Measurements from ENCODE around the gene PDE3A.
"Not testable (repeated sequence)": the region's sequence is repeated elsewhere in the genome, so short reads cannot be mapped to it uniquely, and the experiment has no call there.

Gene PDE3A

GRCh38 chr12:20372326-20373096 lies 4.2 kb downstream of the PDE3A start:
- no peak for DNase-seq (ENCODE audit: low read depth, low spot score)

GRCh38 chr12:20374795-20375194 lies 6.5 kb downstream of the PDE3A start:
- no peak for DNase-seq (ENCODE audit: low read depth, low spot score)

GRCh38 chr12:20375560-20375959 lies 7.2 kb downstream of the PDE3A start:
- DNase-seq (ENCODE audit: low read depth, low spot score): no peak

- no peak for DNase-seq (ENCODE audit: low read depth, low spot score)
These were observed 8.6 kb downstream of the PDE3A start for GRCh38 chr12:20376984-20377383.

GRCh38 chr12:20377750-20378149 lies 9.4 kb downstream of the PDE3A start:
- no peak for DNase-seq (ENCODE audit: low read depth, low spot score)

DNA sequence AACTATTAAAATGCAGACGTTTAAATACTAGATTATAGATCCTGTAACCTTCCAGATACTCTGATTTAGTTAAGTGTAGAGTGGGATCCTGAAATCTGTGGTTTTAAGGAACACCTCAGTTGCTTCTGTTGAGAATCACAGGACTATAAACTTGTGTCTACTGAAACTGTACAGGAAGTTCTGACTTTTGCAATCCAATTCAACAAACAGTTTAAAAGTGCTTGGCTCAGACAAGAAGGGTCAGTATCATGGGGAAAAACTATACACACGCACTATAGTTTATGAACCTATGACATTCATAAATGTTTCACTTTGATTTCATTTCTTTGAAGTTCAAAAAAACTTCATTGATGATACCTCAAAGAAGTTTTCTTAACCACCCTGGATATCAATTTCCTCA lies 13.8 kb downstream of the PDE3A start:
- no peak for DNase-seq (ENCODE audit: low read depth, low spot score)

- DNase-seq (ENCODE audit: low read depth, low spot score): no peak
These were observed 15.3 kb downstream of the PDE3A start for GRCh38 chr12:20383612-20384011.

GRCh38 chr12:20384836-20385235 lies 16.5 kb downstream of the PDE3A start:
- DNase-seq (ENCODE audit: low read depth, low spot score): not testable (repeated sequence)

DNA sequence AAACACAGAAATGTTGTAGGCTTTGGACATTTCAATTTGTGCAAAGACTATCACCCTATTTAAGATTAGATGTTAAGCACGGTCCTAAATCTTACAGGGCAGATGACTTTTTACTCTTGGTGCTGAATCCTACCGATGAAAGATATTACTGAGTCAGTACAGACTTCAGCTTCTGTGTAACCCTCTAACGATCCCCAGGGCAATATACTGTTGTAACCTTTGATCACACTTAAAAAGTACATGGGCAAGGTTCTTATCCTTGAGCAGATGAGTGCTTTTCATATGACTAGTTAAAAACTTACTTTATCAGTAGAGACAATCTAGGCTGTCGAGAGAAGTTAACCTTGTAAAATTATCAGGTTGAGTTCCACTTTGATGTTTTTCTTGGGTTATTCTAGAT lies 22.5 kb downstream of the PDE3A start:
- no peak for DNase-seq (ENCODE audit: low read depth, low spot score)

GRCh38 chr12:20392339-20392738 lies 24.0 kb downstream of the PDE3A start:
- no peak for DNase-seq (ENCODE audit: low read depth, low spot score)

- DNase-seq (ENCODE audit: low read depth, low spot score): no peak
These were observed 25.4 kb downstream of the PDE3A start for GRCh38 chr12:20393707-20394106.

GRCh38 chr12:20395791-20396550 lies 27.6 kb downstream of the PDE3A start:
- no peak for DNase-seq (ENCODE audit: low read depth, low spot score)

DNA sequence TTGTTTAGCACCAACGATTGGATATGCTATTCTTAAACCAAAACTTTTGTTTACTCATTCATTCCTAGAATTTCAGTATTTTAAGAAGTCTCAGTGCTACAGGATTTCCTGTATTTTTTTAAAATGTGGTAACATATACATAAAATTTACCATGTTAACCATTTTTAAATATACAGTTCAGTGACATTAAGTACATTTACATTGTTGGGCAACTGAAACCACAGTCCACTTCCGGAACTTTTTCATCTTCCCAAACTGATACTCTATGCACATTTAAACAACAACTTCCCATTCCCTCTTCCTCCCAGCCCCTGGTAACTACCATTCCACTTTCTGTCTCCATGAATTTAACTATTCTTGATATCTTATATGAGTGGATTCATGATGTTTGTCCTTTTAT lies 30.3 kb downstream of the PDE3A start:
- no peak for DNase-seq (ENCODE audit: low read depth, low spot score)

GRCh38 chr12:20400003-20400402 lies 31.7 kb downstream of the PDE3A start:
- no peak for DNase-seq (ENCODE audit: low read depth, low spot score)

GRCh38 chr12:20403230-20403629 lies 34.9 kb downstream of the PDE3A start:
- no peak for DNase-seq (ENCODE audit: low read depth, low spot score)

DNA sequence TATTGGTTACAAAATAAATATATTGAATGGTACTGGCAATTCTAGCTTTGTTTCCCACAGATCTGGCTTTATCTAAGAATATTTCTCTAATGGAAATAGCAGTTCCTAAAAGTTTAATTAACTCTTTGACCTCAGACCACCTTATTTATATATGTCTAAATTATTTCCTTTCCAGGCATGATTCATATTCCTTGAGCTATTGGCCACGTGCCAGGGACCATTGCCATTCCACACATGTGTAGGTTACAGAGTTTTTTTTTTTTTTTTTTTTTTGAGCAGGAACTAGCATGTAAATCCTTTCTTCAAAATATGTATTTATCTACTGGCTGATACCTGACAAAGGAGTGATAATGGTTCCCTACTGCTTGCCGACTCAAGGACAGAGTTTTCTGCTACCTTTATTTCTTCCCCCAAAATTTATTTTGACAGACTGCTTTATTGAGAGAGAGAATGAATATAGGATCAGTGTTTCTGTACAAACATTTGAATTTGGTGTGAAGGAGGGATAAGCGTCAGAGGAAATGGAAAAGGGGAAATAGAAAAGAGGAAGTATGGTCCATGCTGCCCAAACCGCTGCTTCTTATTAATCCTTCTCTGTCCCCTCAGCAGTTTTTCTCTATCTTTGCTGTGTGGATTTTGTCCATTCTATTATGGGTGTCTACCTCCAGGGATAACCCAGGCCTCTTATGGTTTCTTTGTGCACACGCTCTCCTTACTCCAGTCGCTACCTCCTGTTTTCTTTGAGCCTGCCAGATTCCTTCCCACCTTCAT lies 36.4 kb downstream of the PDE3A start:
- no peak for DNase-seq (ENCODE audit: low read depth, low spot score)

GRCh38 chr12:20409607-20410377 lies 41.5 kb downstream of the PDE3A start:
- DNase-seq (ENCODE audit: low read depth, low spot score): no peak

DNA sequence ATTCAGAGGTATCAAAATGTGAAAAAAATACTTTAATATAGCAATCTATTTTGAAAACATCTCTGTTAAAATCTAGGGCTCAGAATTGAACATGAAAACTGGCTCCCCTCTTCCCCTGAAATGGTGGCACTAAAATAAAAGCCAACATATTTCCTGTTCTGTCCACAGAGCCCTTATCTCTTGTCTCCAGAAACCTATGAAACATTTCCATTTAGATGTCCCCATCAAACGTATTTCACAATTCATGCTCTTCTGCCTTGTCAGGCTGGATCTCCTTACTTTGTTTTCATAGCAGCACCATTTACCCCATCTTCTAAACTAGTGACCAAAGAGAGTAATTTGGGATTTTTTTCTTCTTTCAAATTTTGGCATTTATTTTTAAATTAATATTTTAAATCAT lies 42.4 kb downstream of the PDE3A start:
- DNase-seq (ENCODE audit: low read depth, low spot score): no peak

GRCh38 chr12:20411345-20411744 lies 43.0 kb downstream of the PDE3A start:
- no peak for DNase-seq (ENCODE audit: low read depth, low spot score)

- no peak for DNase-seq (ENCODE audit: low read depth, low spot score)
These were observed 46.7 kb downstream of the PDE3A start for GRCh38 chr12:20415028-20415427.

DNA sequence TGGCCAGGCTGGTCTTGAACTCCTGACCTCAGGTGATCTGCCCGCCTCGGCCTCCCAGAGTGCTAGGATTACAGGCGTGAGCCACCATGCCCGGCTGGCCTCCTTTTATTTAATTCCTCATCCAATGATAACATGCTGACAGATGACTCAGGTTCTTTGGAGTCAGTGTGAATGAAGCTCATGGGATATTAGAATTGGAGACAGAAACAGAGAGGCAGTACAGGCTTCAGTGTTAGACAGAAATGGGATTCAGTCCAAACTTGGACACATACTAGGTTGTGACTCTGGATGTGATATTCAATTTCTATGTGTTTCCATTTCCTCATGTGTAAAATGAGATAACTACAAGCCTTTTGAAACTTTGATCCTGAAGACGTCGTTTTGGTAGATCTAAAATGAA lies 47.3 kb downstream of the PDE3A start:
- DNase-seq (ENCODE audit: low read depth, low spot score): no peak

GRCh38 chr12:20420557-20420956 lies 52.2 kb downstream of the PDE3A start:
- DNase-seq (ENCODE audit: low read depth, low spot score): no peak
